ENCODE measurements around the gene MCRIP2. TPM values are rescaled to one million over a fixed set of nuclear protein-coding genes. Genes with fewer than 3 reads are reported as not detected.

The MCRIP2 gene
- total and polyA plus RNA-seq, 3 donors from 2014 or later, result 78.2 to 134 (median 83.1) TPM

- WGBS, 2 donors, result 4 to 14% methylated on average over 7 to 40 of the region's 50 CpGs
- Histone ChIP-seq H3K4me1 (peaks cover 13% of the 10 kb centered on the region), H3K9me3 (no peaks in the 10 kb centered on the region), H3K27ac (peak overlapping the region; percentile 77 to 80), H3K36me3 (ENCODE audit: low read depth, missing control alignments) (no peaks in the 10 kb centered on the region), H3K27me3 (no peaks in the 10 kb centered on the region), H3K4me3 (peak overlapping the region; percentile 85 to 98)
- no peak for DNase-seq
- TF ChIP-seq CTCF (IDR thresholded peaks at IDR 0.05) (no peak), POLR2A (IDR thresholded peaks at IDR 0.05) (no peak)
- intact Hi-C loops (cut with DNase I; ENCODE audit: low total_unique reads), result loop anchor here (10.0 kb wide), 1 partner anchor 84 kb away; no protein-coding TSS in a partner anchor
Observed at GRCh38 chr16:668519-669171, 27.0 kb downstream of the MCRIP2 start.

GRCh38 chr16:669666-670065 lies 28.0 kb downstream of the MCRIP2 start:
- TF ChIP-seq CTCF (IDR thresholded peaks at IDR 0.05) (no peak), POLR2A (IDR thresholded peaks at IDR 0.05) (no peak)
- intact Hi-C loops (cut with DNase I; ENCODE audit: low total_unique reads), result loop anchor here (10.0 kb wide), 1 partner anchor 85 kb away; no protein-coding TSS in a partner anchor
- Histone ChIP-seq H3K36me3 (ENCODE audit: low read depth, missing control alignments) (no peaks in the 10 kb centered on the region), H3K4me1 (peaks cover 19% of the 10 kb centered on the region), H3K9me3 (no peaks in the 10 kb centered on the region), H3K4me3 (no peak overlapping the region), H3K27ac (no peak overlapping the region), H3K27me3 (no peaks in the 10 kb centered on the region)
- no peak for DNase-seq
- WGBS, 2 donors, result 88 to 92% methylated on average over 8 to 13 of the region's 13 CpGs

- WGBS, 2 donors, result 93 to 96% methylated on average over 14 to 43 of the region's 52 CpGs
- intact Hi-C loops (cut with DNase I; ENCODE audit: low total_unique reads), result no loop called here
Observed at GRCh38 chr16:670485-671352, 29.1 kb downstream of the MCRIP2 start.

GRCh38 chr16:671353-672131 lies 29.9 kb downstream of the MCRIP2 start:
- intact Hi-C loops (cut with DNase I; ENCODE audit: low total_unique reads), result no loop called here
- Histone ChIP-seq H3K36me3 (ENCODE audit: low read depth, missing control alignments) (no peaks in the 10 kb centered on the region), H3K27me3 (no peaks in the 10 kb centered on the region), H3K4me1 (peaks cover 30% of the 10 kb centered on the region), H3K4me3 (no peak overlapping the region), H3K27ac (no peak overlapping the region), H3K9me3 (no peaks in the 10 kb centered on the region)
- no peak for DNase-seq
- WGBS, 2 donors, result 85 to 92% methylated on average over 20 to 33 of the region's 40 CpGs
- no peak for TF ChIP-seq POLR2A (IDR thresholded peaks at IDR 0.05)
- no peak for TF ChIP-seq CTCF (IDR thresholded peaks at IDR 0.05)

More at GRCh38 chr16:670485-671352, 29.1 kb downstream of the MCRIP2 start:
- H3K27ac ChIP-seq, result no peak overlapping the region
- no peak for DNase-seq
- TF ChIP-seq CTCF (IDR thresholded peaks at IDR 0.05) (no peak), POLR2A (IDR thresholded peaks at IDR 0.05) (no peak)
- H3K36me3 ChIP-seq (ENCODE audit: low read depth, missing control alignments), result no peaks in the 10 kb centered on the region
- no peaks in the 10 kb centered on the region for H3K9me3 ChIP-seq
- no peaks in the 10 kb centered on the region for H3K27me3 ChIP-seq
- no peak overlapping the region for H3K4me3 ChIP-seq
- peaks cover 26% of the 10 kb centered on the region for H3K4me1 ChIP-seq

Data from testis (tissue), 3 donors.